GM04503 (cell line): ENCODE measurements around the gene CNPPD1.

ENCODE experiments used
- DNase-seq: peaks from one replicate; pipeline ENCODE4 v3.0.0-alpha.2; 2012; ENCODE audit warnings: low read depth

Gene CNPPD1

DNA sequence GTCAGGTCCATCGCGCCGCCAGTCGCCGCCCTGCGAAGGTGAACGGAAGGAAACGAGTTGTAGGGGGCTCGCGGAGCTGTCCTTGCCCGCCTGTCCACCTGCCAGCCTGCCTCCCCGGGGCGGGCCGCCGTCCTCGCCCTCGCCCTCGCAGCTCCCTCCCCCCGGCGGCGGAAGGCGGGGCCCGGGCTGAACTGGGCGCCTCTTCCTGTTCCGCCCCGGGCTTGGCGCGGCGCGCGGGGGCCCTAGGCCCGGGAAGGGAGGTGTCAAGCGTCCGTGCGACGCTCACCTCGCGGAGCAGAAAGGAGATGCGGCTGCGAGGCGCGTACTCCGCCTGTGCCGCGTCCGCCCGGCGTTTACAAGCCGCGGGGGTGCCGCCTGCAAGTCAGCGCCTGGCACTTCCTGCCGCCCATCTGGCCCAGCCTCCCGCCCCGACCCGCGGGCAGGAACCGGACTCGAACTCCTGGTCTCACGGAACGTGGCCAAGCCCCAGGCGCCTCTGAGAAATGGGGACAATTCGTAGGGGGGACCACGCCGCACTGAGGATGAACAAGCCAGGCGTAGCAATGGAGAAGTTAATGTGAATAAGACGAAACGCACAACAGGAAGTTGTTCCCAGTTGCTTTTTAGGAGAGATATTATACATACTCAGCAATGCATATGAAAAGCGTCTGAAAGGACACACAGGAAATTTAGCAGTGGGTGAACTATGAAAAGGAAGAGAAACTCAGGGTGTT lies at the start of gene CNPPD1:
CNPPD1 (minus strand) TSS at position 108 of the 734 bp plus-strand sequence; CDS start at position 11, 97 bp downstream.
- peak; percentile 44 for DNase-seq

- no peak for DNase-seq
Measured at GRCh38 chr2:219225350-219225749, 48.6 kb upstream of the CNPPD1 start.

DNA sequence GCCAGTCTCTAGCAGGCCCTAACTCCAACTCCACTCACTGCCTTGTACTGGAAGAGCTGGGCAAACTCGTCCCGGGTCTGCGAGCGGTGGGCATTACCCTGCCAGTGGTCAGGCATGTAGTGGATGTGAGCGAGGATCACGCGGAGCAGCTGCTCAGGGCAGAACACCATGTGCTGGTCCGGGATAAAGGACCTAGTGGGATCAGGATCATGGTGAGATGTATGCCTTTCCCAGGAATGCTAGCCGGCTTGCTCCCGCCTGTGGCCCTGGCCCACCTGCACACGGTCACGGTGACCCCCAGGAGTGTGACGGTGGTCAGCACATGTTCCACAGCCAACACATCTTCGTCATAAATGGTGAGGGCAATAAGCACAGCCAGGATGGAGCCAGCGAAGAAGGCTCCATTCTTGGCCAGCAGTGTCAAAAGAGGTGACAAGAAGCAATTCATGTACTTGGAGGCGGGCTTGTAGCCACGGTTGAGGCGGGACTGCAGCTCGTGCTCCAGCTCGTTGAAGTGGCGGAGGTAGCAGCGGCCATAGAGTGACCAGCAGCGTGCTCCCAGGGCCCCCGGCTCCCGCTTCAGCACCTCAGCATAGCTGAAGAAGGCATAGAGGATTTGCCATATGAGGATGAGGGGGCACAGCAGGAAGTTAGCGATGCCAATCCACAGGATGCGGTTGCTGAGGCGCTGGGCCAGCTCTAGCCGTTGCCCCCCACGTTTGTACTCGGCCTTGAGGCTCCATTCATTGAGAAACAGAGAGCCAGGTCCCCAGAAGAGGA lies 47.3 kb upstream of the CNPPD1 start:
- DNase-seq: no peak

GRCh38 chr2:219221957-219222518 lies 45.3 kb upstream of the CNPPD1 start:
- no peak for DNase-seq

DNA sequence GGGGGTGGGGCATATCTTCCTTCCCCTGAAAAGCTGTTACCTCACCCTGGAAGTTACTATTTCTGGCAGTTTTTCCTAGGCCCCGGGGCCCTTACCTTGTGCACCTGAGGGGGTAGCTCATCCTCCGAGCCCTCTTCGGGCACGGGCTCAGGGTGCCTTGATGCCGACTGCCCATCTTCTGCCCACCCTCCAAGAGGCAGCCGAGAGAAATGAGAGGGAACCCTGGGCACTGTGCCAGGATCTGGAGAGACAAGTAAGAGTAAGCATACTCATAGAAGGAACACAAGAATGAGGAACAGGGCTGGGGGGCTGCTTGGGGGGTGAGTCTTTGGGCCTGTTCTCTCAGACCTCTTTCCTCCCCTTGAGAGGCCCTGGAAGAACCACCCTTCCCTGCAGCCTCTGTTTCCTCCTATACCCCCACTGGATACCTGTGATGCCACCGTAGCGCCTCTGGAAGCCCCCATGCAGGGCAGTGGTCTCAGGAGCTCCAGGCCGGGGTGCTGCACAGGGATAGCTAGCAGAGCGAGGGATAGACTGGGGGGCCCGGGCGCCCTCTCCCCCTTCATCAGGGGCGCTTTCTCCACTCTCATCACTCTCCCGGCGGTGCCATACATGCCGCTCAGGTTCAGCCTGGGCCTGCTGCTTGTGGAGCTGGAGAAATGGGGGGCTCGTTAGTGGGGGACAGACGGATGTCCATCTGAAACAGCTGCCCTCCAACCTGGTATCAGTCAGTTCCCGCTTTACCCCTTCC lies 44.1 kb upstream of the CNPPD1 start:
- no peak for DNase-seq

DNA sequence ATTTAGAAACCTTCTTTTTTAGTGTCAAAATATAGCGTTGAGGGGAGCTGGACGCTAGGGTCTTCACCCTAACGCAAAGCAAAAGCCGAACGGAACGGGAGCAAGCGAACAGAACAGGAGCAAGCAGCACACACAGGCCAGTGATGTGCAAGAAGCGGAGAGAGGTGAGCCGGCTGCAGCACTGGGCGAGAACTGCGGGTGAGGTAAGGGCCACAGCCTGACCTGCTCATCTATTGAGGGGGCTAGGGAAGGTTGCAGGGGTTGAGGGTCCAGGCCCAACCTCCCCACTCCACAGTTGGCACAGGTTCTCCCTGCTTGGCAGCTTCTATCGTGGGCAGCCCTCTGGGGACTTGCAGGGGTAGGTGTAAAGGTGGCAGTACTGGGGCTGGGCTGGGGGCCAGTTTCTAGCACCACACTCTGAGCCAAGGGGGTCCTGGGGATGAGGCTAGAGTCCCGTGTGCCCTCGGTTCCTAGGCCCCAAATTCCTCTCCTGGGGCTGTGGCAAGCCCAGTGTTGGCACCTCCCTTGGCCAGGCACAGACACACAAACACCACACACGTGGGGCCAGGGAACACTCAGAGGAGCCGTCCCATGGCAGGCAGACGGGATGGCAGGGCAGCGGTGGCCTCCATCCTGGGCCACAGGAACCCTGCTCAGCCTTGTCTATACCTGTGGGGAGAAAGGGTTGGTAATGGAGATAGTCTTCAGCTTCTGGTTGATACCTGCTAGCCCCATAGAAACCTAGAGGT lies 43.2 kb upstream of the CNPPD1 start:
- no peak for DNase-seq

GRCh38 chr2:219218732-219219701 lies 42.3 kb upstream of the CNPPD1 start, which contains the start of gene ABCB6:
TSS of gene ABCB6 (minus strand) at chr2:219218958. CDS start at chr2:219218673, 285 bp downstream.
- DNase-seq: peak; percentile 55

DNA sequence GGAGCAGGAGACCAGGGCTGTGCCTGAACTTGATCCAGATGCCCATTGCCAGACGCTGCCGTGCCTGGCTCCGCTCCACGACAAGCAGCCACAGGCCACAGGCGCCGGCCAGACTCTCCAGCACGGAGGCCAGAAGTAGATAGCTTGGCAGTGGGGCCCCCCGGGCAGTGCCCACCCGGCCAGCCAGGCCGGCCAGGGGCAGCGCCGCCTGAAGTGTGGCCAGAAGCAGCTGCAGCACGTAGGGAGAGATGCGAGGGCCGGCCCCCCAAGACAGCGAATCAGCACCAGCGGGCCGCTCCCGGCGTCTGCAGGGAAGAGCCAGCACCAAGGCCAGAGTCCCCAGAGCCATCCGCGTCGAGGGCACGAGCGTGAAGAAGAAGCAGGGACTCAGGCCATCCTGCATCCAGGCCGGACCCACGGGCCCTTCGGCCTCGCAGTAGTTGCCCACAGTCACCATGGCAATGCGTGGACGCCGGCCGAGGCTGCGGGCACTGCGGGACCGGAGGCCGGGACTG lies 41.5 kb upstream of the CNPPD1 start:
- DNase-seq: peak; percentile 51

DNA sequence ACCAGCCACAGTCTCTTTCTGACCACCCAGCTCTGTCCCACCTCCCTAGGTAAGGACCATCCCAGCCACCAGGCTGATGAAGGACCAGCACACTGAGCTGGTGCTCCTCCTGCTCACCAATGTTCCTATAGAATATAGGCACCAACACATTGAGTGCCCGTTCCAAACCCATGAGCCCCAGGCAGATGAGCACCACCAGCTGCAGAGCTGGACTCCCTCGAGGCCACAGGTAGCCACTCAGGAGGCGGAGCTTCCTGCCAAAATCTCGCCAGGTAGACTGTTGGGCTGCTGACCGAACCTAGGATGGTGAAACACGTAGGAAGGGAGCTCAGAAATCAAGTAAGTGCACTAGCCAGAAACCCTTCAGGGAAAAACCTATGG lies 39.8 kb upstream of the CNPPD1 start:
- no peak for DNase-seq

- DNase-seq: no peak
Measured at GRCh38 chr2:219215871-219216534, 39.3 kb upstream of the CNPPD1 start.

- no peak for DNase-seq
Measured at GRCh38 chr2:219214786-219215185, 38.1 kb upstream of the CNPPD1 start.

DNA sequence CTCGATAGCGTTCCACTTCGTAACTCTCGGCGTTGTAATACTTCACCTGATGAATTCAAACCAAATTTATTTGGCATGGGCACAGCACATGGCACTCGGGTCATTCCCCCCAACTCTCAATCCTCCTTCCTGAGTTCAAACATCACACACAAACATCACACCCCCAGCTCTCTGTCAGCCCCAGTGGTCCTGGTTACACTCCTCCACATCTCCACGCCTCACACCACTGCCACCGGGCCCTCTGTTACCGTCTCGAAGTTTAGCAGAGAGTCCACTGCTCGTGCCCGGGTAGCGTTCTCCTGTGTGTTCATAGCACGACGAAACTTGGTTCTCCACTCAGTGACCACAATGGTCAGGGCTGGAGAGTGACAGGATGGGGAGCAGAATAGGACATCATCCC lies 37.4 kb upstream of the CNPPD1 start:
- DNase-seq: no peak

DNA sequence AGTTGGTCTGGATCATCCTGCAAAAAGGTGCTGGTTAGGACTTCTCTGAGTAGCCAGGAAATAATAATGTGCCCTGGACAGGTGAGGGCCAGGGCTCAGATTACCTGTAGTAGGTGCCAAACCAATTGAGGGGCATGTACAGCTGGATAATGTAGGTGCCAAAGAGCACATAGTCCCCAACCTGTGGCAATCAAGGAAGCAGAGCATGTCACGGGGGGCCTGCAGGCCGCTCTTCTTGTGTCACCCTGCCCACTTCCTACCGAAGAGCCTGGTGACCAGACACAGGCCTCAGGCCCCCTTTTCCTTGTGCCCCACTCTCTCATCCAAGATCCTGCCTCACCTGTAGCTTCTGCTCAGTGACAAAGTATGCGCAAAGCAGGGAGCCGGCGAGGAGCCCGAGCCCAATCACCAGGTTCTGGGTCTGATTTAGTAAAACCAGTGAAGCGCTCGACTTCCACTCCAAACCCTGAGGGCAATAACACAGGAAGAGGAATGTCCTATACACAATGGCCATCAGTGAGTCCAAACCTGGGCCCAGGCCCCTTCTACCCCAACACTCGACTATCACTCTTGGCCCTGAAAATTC lies 36.9 kb upstream of the CNPPD1 start:
- no peak for DNase-seq

DNA sequence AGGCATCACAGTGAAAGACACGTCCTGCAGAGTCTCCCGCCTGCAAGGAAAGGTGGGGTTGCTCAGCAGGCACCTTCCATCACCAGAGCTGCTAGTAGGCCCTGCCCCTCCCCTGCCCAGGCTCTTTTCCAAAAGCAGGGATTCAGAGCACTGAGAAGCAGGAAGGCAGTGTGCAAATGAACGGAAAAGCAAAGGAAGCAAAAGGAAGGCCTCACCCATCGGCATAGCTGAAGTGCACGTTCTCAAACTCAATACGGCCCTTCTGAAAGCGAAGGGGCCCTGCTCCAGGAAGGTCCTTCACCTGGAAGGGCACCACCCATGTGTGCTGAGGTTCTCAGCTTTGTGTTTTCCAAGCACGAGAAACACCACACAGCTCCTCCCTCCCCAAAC lies 36.3 kb upstream of the CNPPD1 start:
- no peak for DNase-seq

DNA sequence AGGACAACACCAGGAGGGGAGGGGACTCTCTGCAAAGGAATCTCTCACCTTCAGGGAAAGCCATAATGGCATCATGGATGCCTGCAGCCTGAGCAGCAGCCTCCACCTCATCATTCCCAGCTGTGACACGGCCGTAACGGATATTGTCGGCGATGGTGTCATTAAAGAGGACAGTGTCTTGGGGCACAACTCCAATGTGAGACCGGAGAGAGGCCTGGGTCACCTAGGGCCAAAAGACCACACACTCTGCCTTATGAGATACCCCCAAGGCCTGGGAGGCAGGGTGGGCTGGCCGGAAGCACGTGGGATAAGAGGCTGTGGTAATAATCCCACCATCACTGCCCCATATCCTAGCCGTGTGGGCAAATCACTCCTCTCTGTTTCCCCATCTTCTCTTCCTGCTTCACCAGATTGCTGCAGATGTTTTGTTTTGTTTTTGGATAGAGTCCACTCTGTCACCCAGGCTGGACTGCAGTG lies 34.2 kb upstream of the CNPPD1 start:
- DNase-seq: no peak

DNA sequence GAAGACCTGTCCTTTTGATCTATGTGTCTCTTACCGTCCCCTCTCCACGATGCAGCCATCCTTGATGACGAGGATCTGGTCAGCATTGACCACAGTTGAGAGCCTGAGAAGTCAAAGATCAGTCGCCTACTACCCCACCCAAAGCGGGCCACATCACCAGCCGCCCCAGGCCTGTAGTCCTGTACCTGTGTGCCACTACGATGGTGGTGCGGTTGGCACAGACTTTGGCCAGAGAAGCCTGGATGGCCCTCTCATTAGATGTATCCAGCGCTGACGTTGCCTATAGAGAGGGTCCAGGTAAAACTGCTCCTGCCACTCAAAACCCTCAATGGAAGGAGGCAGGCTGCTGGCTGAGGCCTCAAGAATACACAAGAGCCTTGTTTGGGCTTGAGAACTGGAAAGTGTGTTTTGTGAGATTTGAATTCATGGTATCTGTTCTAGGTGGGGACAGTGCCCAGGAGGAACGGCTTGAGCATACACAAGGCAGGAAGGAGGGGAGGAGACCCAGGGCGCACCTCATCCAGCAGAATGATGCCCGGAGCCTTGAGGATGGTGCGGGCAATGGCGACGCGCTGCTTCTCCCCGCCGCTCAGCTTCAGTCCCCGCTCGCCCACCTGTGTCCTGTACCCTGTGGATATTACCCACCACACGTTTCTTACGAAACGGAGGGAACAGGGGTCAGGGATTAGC lies 33.6 kb upstream of the CNPPD1 start:
- no peak for DNase-seq

DNA sequence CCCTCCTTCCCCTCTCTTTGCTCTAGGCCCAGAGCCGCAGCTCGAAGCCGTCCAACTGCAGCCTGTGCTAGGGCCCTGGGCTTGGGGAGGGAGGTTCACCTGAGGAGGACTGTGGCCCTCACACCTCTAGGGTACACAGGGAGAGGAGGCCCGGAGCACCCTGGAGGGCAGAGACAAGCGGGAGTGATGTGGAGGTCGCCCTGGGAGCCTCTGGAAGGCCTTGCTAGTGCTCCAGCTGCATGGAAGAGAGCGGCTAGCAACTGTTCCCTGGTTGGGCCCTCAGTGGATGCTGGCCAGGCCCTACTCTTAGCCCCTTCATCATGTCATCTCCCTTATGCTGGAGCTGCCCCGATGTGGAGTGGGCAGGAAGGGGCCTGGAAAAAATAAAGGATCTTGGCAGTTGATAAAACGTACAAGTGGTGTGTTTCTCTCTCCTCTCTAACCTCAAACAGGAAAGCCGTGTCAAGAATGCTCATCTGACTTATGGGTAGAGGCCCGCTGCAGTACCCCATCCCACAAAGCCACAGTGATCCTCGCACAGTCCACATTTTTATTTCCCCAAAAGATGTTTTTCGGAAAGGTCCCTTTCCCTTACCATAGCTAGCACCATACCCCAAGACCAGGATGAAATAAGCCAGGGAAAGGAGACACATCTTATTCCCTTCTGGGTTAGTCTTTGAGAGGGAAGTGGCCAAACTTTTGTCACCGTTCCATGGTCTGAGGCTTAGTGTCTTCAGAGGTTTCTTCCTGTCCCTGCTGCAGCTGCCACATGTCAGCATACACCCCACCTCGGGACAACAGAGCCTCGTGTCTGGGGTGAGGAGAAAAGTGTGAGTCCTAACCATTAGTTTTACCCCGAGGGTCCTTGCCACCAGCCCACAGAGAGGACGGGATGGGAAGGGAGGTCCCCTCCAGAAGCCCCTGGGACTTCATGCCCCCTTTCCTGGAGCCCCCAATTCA lies 32.8 kb upstream of the CNPPD1 start:
- DNase-seq: no peak
